ENCODE data around the gene CCT8L2.
"Not testable (repeated sequence)": the region's sequence is repeated elsewhere in the genome, so short reads cannot be mapped to it uniquely, and the experiment has no call there.

CCT8L2 gene

GRCh38 chr22:16592710-16593109 is at the start of gene CCT8L2:
Gene CCT8L2, minus strand, starts transcription at chr22:16592810. Its CDS starts 260 bp downstream, at chr22:16592550.
- DNase-seq, result not testable (repeated sequence)

GRCh38 chr22:16635442-16635841 is 42.8 kb upstream of the CCT8L2 start:
- DNase-seq, result not testable (repeated sequence)

- DNase-seq, result not testable (repeated sequence)
Measured at GRCh38 chr22:16634092-16634491, 41.5 kb upstream of the CCT8L2 start.

- DNase-seq, result not testable (repeated sequence)
Measured at GRCh38 chr22:16628476-16628875, 35.9 kb upstream of the CCT8L2 start.

GRCh38 chr22:16625018-16625417 is 32.4 kb upstream of the CCT8L2 start:
- DNase-seq, result not testable (repeated sequence)

DNA sequence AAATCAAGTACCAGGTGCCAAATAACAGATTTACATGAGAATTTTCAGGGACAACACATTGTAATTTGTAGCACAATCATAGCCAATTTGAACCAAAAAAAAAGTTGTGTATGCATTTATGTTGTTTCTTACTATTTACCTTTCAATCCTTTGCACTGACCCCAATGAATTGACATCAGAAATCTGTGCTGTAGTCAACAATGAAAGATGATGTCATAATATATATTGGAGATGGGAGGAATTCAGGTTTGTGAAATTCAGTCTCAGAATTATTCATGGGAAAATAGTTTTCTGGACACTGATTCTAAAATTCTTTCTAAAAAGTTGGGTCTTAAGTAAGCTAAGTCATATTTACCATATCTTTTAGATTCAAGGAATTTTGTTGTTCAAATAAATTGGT is 31.0 kb upstream of the CCT8L2 start:
- DNase-seq, result not testable (repeated sequence)

GRCh38 chr22:16617516-16617915 is 24.9 kb upstream of the CCT8L2 start:
- not testable (repeated sequence) for DNase-seq

- DNase-seq, result not testable (repeated sequence)
Measured at GRCh38 chr22:16616390-16616938, 23.9 kb upstream of the CCT8L2 start.

GRCh38 chr22:16615606-16616245 is 23.1 kb upstream of the CCT8L2 start:
- DNase-seq, result not testable (repeated sequence)

- DNase-seq, result no peak
Measured at GRCh38 chr22:16609548-16610261, 17.1 kb upstream of the CCT8L2 start.

- DNase-seq, result no peak
Measured at GRCh38 chr22:16608931-16609330, 16.3 kb upstream of the CCT8L2 start.

DNA sequence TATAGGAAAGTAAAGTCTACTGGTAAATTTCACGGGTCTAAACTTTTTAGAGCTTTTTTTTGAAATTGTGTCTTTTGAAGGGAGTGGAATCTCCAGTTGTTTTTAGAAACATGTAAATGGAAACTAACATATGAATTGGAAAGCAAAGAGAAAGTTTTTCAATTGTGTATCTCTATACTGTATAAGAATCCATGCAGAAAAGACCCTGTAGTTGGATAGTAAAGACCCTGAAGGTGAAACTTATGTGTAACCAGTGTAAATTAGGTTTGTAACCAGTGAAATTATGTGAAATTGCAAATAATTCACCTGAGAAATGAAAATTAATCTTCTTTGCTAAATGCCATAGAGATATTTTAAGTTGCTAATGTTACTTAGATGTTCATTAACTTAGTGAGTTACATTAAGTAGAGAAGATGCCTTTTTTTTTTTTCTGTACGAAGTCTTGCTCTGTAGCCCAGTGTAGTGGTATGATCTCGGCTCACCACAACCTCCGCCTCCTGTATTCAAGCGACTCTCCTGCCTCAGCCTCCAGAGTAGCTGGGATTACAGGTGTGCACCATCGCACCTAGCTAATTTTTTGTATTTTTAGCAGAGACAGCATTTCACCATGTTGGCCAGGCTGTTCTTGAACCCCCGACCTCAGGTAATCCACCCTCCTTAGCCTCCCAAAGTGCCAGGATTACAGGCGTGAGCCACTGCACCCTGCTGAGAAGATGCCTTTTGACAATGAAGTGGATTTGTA is 11.8 kb upstream of the CCT8L2 start:
- DNase-seq, result not testable (repeated sequence)

GRCh38 chr22:16603770-16604242 is 11.2 kb upstream of the CCT8L2 start:
- DNase-seq, result not testable (repeated sequence)

- DNase-seq, result no peak
Measured at GRCh38 chr22:16603448-16603768, 10.8 kb upstream of the CCT8L2 start.

DNA sequence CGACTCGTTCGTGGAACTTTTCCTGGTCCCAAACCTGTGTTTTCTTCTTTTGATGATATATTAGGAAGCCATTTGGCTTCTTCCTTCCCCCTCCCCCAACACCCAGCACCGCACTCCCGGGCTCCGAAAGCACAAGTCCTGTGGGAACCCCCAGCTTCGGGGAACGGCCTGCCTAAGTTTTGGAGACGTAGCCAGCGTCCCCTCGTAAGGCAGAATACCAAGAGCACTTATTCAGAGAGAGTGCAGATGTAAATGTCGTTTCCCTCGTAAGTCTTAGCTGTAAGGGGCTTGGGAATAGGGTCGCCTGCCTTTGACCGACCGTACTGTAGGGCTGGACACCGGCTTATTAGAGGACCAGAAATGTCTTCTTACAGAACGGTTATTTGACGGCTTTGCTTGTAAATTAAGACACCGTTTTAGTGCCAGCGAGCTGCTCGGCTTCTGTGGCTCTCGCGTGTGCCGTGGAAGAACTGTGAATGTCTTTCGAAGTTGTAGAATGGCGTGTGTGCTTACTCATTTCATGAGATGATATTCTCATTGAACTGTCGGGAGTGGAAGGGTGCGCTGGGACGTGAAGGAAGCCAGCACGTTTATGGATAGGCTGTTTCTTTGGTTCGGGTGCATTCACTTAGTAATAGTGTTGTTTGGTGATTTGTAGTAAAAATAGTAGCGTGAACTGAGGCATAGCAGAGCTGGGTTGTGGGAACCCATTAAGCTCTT is 10.3 kb upstream of the CCT8L2 start:
- not testable (repeated sequence) for DNase-seq

DNA sequence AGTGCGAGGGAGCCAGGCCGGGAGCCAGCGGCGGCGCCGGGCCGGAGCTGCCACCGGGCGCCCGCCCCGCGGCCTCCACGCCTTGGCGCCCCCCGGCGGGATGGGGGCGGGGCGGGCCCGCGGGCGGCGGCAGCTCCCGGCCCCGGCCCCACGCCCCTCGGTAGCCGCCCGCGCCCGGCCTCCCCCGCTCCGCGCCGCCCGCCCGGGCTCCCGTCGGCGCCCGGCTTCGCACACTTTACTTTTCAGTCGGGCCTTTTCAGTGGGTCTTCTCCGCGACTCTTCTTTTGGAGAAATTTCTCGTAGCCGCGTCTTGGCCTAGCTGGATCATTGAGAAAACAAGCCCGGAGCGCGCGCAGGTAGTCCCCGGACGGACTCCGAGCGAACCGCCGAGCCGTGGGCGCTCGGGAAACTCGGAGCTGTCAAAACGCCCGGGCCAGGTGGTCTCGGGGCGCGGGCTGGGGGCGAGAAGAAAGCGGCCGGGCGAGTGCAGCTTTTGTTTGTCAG is 9.7 kb upstream of the CCT8L2 start:
- not testable (repeated sequence) for DNase-seq

GRCh38 chr22:16601437-16602223 is 9.0 kb upstream of the CCT8L2 start:
- no peak for DNase-seq

DNA sequence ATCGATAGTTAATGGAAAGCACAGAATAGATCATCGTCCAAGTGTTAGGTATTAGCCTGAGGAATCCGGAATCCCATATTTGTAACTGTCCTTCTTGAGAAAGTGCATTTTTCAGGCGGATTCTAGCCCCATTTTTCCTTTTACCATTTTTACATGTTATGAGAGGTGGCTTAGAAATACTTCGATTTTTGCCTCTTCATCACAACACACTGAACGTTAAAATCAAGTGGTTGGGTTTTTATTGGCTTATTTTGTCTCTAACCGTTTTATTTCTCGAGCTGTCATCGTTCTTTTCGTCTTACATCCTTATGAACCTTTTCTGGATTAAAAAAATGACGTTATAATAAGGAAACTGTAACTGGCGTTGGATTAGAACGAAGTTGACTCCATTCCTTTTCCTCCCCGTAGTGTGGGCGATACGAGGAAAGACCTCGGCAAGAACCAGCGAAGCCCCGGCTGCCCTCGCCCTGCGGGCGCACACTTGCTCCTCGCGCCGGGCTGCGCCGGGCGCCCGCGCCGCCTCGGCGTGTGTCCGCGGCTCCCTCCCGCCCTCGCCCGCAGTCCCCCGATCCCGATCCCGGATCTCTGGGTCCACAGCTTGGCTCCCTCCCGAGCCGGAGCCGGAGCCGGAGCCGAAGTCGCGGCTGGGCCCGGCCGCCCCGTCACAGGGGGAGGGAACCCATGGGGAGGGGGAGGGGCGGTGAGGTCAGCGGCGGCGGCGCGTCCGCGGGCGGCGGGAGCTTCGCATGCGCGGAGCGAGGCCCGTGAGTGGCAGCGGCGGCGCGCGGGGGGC is 8.2 kb upstream of the CCT8L2 start:
- not testable (repeated sequence) for DNase-seq

GRCh38 chr22:16599648-16600047 is 7.0 kb upstream of the CCT8L2 start:
- not testable (repeated sequence) for DNase-seq

DNA sequence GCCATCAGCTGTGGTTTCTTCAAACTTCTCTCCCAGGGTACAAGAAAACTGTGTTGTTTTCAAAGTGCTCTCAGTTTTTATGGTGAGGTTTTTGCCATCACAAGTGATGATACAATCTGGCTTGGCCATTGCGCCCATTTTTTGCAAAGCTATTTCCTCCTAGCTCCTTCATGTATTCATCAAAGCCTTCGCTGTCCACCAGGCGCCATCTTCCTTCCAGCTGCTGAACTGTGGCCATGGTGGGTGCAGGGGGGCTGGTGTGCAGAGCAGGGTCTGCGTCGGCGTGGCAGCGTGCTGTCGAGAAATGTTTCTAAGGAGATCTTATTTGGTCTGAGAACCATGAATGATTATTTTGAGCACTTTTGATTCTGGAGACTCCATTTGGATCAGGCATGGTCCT is 2.6 kb upstream of the CCT8L2 start:
- DNase-seq, result not testable (repeated sequence)

DNA sequence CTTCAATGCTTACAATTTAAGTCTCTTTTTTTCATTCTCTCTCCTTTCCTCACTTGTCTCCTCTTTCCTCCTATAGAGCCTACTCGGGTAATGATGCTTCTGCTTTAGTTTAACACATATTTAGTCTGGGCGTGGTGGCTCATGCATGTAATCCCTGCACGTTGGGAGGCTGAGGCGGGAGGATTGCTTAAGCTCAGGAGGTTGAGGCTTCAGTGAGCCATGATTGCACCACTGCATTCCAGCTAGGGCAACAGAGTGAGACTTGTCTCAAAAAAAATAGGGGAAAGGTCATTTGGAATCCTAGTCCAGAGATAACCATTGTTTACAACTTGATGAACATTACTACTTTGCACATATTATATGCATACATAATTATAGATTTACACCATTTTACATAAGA is 1.4 kb upstream of the CCT8L2 start:
- no peak for DNase-seq
